Smooth muscle cell of the brain vasculature (primary cell): Measurements from ENCODE around the gene DUSP18.
"Not testable (repeated sequence)": the region's sequence is repeated elsewhere in the genome, so short reads cannot be mapped to it uniquely, and the experiment has no call there.

ENCODE experiments used
- DNase-seq: peaks from one replicate; pipeline ENCODE4 v3.0.0-alpha.2; 2012; ENCODE audit warnings: low read depth, low spot score

Gene DUSP18

GRCh38 chr22:30679895-30680690 is 12.4 kb upstream of the DUSP18 start:
- not testable (repeated sequence) for DNase-seq

DNA sequence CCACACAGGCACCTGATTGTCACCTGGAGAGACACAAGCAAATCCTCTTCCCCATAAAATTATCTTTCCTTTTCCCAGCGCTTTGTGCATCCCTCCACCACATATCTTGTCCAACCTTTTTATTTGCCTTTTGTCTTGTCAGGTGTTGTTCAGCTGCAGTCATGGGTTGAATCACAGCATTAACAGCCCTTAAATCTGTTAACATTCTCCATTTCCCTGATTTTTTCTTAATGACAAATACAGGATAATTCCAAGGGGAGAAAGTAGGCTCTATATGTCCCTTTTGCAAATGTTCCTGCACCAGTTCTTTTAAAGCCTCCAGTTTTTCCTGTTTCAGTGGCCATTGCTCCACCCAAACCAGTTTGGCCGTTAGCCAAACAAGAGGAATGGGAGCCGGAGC is 8.9 kb upstream of the DUSP18 start:
- not testable (repeated sequence) for DNase-seq

DNA sequence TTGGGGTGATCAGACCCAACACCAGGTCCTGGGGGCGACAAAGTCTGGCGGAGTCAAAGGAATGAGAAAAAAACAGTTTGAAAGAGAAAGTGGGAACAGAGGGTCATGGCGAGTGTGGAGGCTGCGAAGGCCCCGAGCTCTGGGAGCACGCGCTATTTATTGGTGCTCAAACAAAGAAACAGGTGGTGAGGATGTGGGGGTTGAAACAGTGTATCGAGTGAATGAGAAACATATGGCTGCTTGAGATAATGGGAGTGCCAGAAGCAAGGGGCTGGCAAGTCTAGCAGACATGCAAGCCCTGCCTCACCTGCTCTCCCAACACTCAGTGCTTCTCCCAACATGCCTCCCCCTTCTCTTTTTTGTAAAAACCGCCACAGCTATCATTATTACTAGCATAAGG is 7.8 kb upstream of the DUSP18 start:
- DNase-seq: no peak

- DNase-seq: no peak
Measured at GRCh38 chr22:30674482-30674881, 6.8 kb upstream of the DUSP18 start.

GRCh38 chr22:30673136-30673535 is 5.5 kb upstream of the DUSP18 start:
- no peak for DNase-seq

GRCh38 chr22:30671071-30671470 is 3.4 kb upstream of the DUSP18 start:
- no peak for DNase-seq

- DNase-seq: no peak
Measured at GRCh38 chr22:30668386-30668710, 673 bp upstream of the DUSP18 start.

DNA sequence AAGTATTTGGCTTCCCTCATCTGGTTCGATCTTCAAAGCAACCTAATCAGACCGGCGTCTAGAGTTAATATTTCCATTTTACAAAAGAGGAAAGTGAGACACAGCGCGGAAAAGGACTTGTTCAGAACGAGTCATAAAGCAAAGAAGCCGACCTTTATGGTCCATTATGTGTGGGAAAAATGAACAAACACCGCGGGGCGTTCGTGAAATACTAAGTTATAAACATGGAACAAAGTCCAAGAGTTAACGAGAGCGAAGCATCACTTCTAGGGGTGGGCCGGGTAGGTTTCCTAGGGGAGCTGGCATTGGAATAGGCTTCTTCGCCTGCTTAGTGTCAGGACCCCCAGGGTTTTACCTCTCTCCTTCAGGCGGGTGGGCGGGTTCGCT is 575 bp downstream of the DUSP18 start:
- no peak for DNase-seq

DNA sequence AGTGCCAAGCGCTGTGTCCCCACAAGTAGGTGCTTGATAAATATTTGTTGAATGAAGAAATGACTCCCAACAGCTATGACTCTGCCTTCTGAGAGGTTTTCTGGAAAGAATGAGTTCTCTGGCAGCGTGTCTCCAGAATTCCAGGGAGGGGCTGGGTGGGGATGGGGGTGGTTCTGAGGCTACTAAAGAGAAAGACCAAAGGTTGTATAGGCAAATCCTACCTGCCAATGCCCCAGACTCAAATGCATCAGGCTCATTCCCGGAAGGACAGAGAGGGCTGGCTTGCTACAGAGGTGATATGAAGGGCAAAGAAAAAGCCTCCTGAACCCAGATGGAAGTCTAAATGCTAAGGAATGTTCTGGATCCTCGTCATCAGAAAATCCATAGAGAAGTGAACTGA is 1.9 kb downstream of the DUSP18 start:
- DNase-seq: no peak

DNA sequence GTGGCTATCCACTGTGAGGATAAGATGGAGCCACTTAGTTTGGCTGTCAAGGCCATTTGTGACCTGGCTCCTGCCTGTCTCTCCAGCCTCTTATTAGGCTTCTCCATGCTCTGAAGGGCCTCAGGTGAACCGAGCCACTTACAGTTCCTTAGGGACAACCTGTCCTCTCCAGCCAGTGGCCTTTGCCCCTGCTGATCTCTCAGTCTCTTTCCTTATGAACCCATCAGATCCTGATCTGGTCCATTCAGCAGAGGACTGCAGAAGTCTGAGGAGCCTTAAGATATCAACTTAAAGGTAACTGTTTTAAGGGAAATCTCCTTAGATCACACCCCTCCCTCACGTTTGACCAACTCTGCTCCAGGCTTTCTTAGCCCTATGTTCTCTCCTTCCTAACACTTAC is 2.4 kb downstream of the DUSP18 start:
- no peak for DNase-seq

- no peak for DNase-seq
Measured at GRCh38 chr22:30664798-30665197, 2.9 kb downstream of the DUSP18 start.

GRCh38 chr22:30662040-30662439 is 5.6 kb downstream of the DUSP18 start:
- no peak for DNase-seq

GRCh38 chr22:30655532-30655931 is 12.1 kb downstream of the DUSP18 start:
- DNase-seq: peak; percentile 51

- no peak for DNase-seq
Measured at GRCh38 chr22:30654361-30654760, 13.3 kb downstream of the DUSP18 start.

- DNase-seq: no peak
Measured at GRCh38 chr22:30652852-30653251, 14.8 kb downstream of the DUSP18 start.

GRCh38 chr22:30650508-30651116 is 17.1 kb downstream of the DUSP18 start:
- no peak for DNase-seq

DNA sequence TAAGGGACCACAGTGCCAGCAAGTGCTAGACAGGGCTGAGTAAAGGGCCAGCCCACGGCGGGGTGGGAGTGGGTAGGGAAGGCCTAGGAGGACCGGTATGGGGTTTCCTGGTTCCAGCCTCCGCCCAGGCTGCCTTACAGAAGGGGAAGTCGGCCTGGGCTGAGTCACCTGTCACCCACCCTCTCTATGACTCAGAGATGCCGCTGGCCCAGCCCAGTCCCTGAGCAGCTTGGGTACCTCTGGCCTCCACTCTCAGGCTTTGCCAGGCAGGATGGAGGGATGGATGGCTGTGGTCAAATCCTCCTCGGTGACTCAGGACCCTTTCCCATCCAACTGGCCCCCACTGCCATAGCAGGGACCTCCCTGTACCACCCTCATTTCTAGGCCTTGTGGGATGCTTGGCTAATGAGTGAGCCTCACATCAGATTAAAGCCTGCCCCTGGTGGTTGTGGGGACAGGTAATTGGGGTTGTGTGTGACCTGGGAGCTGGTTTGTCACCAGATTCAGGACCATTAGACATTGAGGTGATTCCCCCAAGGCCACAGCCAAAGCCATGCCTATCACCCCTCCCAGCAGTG is 18.2 kb downstream of the DUSP18 start:
- no peak for DNase-seq

DNA sequence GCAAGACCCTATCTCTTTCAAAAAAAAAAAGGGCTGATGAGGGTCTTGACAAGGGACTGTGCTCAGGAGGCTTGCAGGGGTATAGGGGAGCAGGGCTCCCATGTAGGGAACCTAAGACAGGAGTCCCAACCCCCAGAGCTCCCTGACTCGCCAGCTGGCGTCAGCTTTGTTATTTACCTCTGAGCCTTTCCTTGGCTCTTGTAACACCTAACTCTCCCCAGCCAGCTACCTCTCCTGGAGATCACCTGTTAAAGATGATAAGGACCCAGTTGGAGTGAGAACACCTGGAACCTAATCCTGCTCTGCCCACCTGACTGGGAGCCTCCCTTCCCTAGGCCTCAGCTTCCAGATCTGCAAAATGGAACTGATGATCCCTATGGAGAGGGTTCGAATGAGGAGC is 18.9 kb downstream of the DUSP18 start:
- DNase-seq: no peak

DNA sequence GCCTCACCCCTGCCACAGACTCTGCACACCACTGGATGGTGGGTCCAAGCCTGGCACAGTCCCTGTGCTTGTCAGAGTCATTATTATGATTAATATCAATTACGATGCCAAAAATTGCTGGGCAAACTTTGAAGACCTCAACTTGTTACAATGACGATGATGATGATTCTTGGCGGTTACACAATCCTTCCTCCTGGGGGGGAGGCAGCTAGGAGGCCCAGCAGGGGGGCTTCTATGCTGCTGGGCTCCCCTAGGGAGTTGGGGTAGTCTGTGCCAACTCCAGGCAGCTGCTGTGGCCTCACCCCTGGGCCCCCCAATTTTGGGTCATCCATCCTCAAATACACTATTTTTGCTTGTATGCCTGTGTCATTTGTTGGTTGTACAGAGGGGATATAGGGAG is 20.1 kb downstream of the DUSP18 start:
- no peak for DNase-seq

- DNase-seq: no peak
Measured at GRCh38 chr22:30646518-30647160, 21.0 kb downstream of the DUSP18 start.

DNA sequence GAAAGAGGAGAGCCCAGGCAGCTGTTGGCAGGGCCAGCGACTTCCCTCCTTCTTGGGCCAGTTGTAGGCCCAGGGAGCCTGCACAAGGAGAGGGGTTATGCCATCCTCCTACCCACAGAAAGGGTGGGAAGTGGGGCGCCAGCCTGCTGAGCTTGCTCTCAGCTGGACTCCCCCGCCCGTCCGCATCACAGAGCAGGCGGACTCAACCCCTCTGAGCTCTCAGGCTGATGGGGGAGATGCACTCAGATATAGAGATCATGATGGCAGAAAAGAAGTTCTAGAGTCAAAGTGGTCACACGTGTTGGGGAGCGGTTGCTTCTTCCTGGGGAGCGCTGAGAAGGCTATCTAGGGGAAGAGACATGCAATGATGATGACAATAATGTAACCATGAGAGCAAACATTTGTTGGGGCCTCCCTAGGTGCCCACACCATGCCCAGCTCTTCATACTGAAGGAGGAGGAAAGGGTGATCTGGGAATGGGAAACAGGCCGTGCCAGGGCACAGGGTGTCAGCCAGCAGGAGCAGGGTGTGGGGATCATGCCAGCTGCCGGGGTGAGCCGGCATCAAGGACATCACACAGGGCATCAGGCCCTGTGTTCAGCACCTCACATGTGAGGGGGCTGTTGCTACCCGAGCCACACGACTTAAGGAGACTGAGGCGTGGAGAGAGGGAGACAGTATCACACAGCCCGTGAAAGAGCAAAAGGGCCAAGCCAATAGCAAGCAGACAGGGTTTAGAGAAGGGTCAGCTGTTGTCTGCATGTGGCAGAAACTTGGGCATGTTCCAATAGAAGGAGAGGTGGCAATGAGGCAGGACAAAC is 24.4 kb downstream of the DUSP18 start:
- DNase-seq: no peak
